22Rv1 (cell line): ENCODE data around the gene MYF6.
A peak's percentile ranks its signal among the peaks of the same experiment; 100 is the strongest.

ENCODE experiments used
- H3K27ac ChIP-seq: fragments of 450-650 bp; 2 replicates; pipeline ENCODE4 v1.5.1; 2017
- ZFX ChIP-seq: fragments of 450-650 bp; IDR thresholded peaks from 2 replicates; pipeline ENCODE4 v1.6.1; 2017; ENCODE audit warnings: antibody characterized with exemption, borderline replicate concordance
- TF ChIP-seq, protein P1 (sequence below): fragments of 450-650 bp; IDR thresholded peaks from 2 replicates; pipeline ENCODE4 v1.5.1; 2017; ENCODE audit warnings: mild to moderate bottlenecking

Gene MYF6

DNA sequence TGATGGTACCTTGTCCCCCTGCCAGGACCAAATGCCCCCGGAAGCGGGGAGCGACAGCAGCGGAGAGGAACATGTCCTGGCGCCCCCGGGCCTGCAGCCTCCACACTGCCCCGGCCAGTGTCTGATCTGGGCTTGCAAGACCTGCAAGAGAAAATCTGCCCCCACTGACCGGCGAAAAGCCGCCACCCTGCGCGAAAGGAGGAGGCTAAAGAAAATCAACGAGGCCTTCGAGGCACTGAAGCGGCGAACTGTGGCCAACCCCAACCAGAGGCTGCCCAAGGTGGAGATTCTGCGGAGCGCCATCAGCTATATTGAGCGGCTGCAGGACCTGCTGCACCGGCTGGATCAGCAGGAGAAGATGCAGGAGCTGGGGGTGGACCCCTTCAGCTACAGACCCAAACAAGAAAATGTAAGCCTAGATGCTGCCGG is 410 bp downstream of the MYF6 start:
- H3K27ac ChIP-seq, result no peak overlapping the region
- TF ChIP-seq, protein P1, sequence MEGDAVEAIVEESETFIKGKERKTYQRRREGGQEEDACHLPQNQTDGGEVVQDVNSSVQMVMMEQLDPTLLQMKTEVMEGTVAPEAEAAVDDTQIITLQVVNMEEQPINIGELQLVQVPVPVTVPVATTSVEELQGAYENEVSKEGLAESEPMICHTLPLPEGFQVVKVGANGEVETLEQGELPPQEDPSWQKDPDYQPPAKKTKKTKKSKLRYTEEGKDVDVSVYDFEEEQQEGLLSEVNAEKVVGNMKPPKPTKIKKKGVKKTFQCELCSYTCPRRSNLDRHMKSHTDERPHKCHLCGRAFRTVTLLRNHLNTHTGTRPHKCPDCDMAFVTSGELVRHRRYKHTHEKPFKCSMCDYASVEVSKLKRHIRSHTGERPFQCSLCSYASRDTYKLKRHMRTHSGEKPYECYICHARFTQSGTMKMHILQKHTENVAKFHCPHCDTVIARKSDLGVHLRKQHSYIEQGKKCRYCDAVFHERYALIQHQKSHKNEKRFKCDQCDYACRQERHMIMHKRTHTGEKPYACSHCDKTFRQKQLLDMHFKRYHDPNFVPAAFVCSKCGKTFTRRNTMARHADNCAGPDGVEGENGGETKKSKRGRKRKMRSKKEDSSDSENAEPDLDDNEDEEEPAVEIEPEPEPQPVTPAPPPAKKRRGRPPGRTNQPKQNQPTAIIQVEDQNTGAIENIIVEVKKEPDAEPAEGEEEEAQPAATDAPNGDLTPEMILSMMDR, result no peak
- no peak for TF ChIP-seq ZFX

GRCh38 chr12:80708259-80708974 is 983 bp downstream of the MYF6 start:
- TF ChIP-seq, protein P1, result no peak
- no peak for TF ChIP-seq ZFX
- no peak overlapping the region for H3K27ac ChIP-seq

GRCh38 chr12:80708975-80709328 is 1.5 kb downstream of the MYF6 start:
- no peak overlapping the region for H3K27ac ChIP-seq
- TF ChIP-seq, protein P1, result no peak
- TF ChIP-seq ZFX, result no peak

DNA sequence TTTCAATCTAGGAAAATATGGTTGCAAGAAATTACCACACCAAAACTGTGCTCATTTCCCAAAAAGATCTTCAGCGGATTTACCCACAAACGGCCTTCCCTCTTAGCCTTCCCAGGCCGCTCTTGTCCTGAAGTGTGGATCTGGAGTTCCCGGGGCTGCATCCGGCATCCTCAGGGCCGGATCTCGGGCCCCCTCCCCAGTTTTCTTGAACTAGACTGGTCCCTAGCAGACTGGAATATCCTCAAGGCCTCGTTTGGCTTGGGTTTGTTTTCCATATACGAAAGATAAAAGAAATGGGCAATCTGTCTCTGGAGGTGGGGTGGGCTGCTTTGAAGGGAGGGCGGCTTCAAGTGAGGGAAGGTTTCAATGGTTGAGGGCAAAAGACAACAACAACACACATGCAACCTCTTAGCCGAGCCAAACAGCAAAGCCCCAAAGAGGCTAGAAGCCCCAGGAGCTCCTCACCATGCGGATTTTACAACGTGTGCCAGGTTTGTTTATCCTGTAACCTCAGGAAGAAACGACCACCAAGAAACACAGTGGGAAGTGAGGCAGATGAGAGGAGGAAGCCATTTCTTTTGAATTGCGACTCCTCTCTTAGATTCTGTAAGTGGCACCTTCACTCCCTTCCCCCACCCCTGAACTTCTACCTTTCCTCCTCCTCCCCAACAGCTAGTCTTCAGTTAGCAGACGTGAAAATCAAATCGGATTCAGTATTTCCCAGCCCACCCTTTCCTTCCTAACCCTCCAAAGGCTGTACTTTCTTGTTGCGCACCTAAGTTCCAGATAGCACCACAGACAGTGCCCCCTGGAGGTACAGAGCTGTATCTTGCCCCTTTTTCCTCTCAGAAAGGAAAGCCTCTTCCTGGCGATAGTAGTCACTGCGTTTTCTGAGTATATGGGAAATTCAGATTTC is 2.6 kb downstream of the MYF6 start:
- H3K27ac ChIP-seq, result no peak overlapping the region; the same call in 1 of the 2 replicates
- TF ChIP-seq, protein P1, result peak; percentile 81
- no peak for TF ChIP-seq ZFX

DNA sequence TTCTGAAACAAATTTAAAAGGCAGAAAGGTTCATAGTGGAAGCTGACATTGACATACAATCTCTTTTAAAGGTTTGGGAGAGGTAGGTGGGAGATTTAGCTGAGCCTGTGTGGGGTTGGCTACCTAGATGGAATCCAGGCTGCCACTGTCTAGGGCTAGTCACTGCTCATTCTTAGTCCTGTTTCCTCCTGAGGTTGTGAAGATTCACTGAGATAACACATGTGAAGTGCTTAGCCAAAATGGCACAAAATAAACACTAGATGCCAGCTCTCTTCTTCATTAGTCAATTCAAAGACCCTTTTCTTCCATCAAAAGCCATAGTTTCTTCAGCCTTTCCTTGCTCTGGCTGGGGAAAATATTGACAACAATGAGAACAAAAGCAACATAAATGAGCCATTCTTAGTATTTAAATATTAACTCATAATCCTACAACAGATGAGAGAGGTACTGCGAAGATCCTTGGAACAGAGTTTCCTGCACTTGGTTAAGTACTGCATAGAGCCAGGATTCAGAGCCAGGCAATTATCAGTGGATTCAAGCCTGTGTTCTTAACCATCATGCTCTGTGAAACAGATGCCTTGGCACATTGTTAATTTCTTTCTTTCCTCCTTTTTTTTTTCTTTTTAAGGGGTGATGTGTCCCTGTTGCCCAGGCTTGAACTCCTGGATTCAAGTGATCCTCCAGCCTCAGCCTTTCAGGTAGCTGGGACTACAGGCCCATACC is 3.5 kb downstream of the MYF6 start:
- H3K27ac ChIP-seq, result peak overlapping the region; percentile 45
- no peak for TF ChIP-seq ZFX
- TF ChIP-seq, protein P1, result peak; percentile 31

DNA sequence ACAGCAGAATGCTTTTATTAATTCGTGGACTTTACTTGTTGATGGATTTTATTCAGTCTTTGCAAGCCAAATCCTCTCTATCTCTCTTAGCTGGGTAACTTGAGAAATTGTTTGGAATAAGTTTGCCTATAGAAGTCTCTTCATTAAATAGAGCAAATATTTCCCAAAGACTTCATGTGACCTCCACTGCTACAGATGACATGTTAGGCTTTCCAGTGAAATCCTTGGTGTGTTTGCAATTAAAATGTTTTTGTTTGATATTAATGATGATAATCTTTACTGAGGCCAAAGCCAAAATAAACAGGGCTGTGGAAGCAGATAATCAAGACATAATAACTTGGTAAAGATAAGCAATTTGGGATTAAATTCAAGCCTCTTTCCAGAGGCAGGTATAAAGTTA is 4.4 kb downstream of the MYF6 start:
- TF ChIP-seq ZFX, result no peak
- TF ChIP-seq, protein P1, result no peak
- H3K27ac ChIP-seq, result peak overlapping the region; percentile 45
